ENCODE data around the gene TMEM184B.

DNA sequence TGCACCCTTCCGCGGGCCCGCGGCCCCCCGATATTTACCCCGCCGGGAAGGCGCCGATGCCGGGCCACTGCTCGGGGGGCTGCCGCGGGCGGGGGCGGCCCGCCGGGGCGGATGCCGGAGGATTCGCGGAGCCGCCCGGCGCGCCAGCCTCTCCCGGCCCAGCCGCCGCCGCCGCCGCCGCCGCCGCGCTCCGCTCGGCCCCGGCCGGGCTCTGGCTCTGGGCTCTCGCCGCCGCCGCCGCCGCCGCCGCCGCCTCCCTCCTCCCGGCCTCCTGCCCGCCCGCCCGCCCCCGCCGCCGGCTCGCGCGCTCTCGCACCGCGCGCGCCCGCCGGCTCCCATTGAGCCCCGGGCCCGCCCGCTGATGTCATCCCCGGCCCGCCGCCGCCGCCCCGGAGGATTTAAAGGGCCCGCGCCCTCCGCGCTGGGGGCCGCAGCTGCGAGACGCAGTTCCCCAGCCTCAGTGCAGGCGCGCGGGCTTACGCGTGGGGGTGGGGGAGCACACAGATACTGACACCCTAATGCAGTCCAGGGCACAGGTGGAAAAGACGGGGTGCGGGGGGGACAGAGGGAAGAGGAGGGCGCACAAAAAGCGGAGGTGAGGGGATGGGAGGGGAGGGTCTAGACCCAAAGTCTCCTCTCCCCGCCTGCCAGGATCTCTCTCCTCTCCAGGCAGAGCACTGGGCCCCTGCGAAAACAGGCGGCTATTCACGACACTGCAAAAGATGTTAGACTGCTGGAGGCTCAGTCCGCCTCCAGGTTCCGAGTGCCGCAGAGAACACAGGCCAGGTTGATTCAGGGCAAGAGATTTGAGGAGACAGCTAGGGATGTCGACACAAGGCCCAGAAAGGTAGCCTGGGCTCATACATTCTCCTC lies 44.5 kb upstream of the TMEM184B start, which contains the start of gene CSNK1E:
- TF ChIP-seq, protein P1, sequence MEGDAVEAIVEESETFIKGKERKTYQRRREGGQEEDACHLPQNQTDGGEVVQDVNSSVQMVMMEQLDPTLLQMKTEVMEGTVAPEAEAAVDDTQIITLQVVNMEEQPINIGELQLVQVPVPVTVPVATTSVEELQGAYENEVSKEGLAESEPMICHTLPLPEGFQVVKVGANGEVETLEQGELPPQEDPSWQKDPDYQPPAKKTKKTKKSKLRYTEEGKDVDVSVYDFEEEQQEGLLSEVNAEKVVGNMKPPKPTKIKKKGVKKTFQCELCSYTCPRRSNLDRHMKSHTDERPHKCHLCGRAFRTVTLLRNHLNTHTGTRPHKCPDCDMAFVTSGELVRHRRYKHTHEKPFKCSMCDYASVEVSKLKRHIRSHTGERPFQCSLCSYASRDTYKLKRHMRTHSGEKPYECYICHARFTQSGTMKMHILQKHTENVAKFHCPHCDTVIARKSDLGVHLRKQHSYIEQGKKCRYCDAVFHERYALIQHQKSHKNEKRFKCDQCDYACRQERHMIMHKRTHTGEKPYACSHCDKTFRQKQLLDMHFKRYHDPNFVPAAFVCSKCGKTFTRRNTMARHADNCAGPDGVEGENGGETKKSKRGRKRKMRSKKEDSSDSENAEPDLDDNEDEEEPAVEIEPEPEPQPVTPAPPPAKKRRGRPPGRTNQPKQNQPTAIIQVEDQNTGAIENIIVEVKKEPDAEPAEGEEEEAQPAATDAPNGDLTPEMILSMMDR (IDR thresholded peaks at IDR 0.05; ENCODE audit: low read depth, low read length, poor library complexity, severe bottlenecking), result no peak
- no peak for TF ChIP-seq EZH2phosphoT487 (IDR thresholded peaks at IDR 0.05; ENCODE audit: borderline replicate concordance, low read length)
